Astrocyte of the spinal cord (primary cell): Measurements from ENCODE around the gene EPHB2.

ENCODE experiments used
- DNase-seq: peaks from one replicate; pipeline ENCODE4 v3.0.0; 2011; ENCODE audit warnings: low read depth, low spot score
- H3K4me3 ChIP-seq: 2 replicates; pipeline ENCODE4 v1.5.1; 2011; ENCODE audit warnings: low read depth, mild to moderate bottlenecking, low read length, moderate library complexity
- in situ Hi-C: cut with HindIII; loops from 2 replicates; pipeline ENCODE4 v1.10.0; 2017; ENCODE audit warnings: low sequenced_read_pairs
- TF ChIP-seq, protein P1 (sequence below): IDR thresholded peaks from 2 replicates; pipeline ENCODE4 v1.5.1; 2012; ENCODE audit warnings: low read depth, mild to moderate bottlenecking, low read length, inconsistent platforms

The EPHB2 gene

GRCh38 chr1:22886211-22886610 lies 175.6 kb downstream of the EPHB2 start:
- TF ChIP-seq, protein P1, sequence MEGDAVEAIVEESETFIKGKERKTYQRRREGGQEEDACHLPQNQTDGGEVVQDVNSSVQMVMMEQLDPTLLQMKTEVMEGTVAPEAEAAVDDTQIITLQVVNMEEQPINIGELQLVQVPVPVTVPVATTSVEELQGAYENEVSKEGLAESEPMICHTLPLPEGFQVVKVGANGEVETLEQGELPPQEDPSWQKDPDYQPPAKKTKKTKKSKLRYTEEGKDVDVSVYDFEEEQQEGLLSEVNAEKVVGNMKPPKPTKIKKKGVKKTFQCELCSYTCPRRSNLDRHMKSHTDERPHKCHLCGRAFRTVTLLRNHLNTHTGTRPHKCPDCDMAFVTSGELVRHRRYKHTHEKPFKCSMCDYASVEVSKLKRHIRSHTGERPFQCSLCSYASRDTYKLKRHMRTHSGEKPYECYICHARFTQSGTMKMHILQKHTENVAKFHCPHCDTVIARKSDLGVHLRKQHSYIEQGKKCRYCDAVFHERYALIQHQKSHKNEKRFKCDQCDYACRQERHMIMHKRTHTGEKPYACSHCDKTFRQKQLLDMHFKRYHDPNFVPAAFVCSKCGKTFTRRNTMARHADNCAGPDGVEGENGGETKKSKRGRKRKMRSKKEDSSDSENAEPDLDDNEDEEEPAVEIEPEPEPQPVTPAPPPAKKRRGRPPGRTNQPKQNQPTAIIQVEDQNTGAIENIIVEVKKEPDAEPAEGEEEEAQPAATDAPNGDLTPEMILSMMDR = no peak
- DNase-seq = peak; percentile 30
- in situ Hi-C loops = loop anchor here (25.0 kb wide), 1 partner anchor 174 kb away; the partner anchor contains the start of gene EPHB2
- no peak overlapping the region for H3K4me3 ChIP-seq

- no peak for DNase-seq
- TF ChIP-seq, protein P1 = no peak
- in situ Hi-C loops = loop anchor here (25.0 kb wide), 1 partner anchor 175 kb away; the partner anchor contains the start of gene EPHB2
- H3K4me3 ChIP-seq = no peak overlapping the region
Measured at GRCh38 chr1:22887491-22887890, 176.9 kb downstream of the EPHB2 start.

DNA sequence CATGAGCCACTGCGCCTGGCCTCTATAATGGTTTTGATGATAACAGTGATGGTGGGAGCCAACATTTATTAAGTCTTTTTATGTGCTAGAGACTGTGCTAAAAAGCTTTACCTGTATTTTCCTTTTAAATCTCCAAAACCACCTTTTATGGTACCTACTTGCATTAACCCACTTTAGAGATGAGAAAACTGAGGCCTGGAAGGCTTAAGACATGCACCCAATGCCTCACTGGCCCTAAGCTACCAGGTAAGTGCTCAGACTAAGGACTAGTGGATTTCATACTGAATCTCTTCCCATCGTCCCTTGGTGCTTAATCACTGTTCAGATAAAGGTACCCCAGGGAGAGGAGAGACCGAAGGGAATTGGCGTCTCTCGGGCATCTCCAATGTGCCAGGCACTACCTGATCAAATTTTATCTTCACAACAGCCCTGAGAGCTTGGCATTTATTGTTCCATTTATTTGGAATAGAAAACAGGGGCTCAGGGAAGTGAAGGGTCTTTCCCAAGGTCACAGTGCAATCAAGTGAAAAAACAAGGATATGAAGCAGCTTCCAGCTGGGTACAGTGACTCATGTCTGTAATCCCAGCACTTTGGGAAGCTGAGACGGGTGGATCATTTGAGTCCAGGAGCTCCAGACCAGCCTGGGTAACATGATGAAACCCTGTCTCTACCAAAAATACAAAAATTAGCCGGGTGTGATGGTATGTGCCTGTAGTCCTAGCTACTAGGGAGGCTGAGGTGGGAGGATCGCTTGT lies 177.9 kb downstream of the EPHB2 start:
- peak; percentile 46 for DNase-seq
- TF ChIP-seq, protein P1 = no peak
- in situ Hi-C loops = loop anchor here (25.0 kb wide), 1 partner anchor 176 kb away; the partner anchor contains the start of gene EPHB2
- H3K4me3 ChIP-seq = no peak overlapping the region

GRCh38 chr1:22889213-22889827 lies 178.7 kb downstream of the EPHB2 start:
- peak; percentile 57 for DNase-seq
- in situ Hi-C loops = loop anchor here (25.0 kb wide), 1 partner anchor 177 kb away; the partner anchor contains the start of gene EPHB2
- no peak overlapping the region for H3K4me3 ChIP-seq
- TF ChIP-seq, protein P1 = peak; percentile 90

DNA sequence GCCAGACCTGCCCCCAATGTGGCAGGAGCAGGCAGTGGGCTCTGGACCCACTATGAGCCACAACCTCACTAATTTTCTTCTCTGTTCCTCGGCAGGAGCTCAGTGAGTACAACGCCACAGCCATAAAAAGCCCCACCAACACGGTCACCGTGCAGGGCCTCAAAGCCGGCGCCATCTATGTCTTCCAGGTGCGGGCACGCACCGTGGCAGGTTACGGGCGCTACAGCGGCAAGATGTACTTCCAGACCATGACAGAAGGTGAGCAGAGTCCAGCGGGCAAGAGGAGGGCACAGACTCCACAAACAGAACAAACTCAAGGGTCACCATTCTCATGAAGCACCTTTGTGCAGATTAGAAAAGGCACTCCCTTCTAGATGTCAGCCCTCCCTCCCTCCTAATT lies 182.2 kb downstream of the EPHB2 start:
- in situ Hi-C loops = loop anchor here (25.0 kb wide), 1 partner anchor 180 kb away; the partner anchor contains the start of gene EPHB2
- H3K4me3 ChIP-seq = no peak overlapping the region
- no peak for DNase-seq
- TF ChIP-seq, protein P1 = no peak

- TF ChIP-seq, protein P1 = no peak
- in situ Hi-C loops = loop anchor here (25.0 kb wide), 1 partner anchor 181 kb away; the partner anchor contains the start of gene EPHB2
- no peak for DNase-seq
- no peak overlapping the region for H3K4me3 ChIP-seq
Measured at GRCh38 chr1:22893292-22893691, 182.7 kb downstream of the EPHB2 start.
